ENCODE measurements around the gene FOXC2.

Gene FOXC2

DNA sequence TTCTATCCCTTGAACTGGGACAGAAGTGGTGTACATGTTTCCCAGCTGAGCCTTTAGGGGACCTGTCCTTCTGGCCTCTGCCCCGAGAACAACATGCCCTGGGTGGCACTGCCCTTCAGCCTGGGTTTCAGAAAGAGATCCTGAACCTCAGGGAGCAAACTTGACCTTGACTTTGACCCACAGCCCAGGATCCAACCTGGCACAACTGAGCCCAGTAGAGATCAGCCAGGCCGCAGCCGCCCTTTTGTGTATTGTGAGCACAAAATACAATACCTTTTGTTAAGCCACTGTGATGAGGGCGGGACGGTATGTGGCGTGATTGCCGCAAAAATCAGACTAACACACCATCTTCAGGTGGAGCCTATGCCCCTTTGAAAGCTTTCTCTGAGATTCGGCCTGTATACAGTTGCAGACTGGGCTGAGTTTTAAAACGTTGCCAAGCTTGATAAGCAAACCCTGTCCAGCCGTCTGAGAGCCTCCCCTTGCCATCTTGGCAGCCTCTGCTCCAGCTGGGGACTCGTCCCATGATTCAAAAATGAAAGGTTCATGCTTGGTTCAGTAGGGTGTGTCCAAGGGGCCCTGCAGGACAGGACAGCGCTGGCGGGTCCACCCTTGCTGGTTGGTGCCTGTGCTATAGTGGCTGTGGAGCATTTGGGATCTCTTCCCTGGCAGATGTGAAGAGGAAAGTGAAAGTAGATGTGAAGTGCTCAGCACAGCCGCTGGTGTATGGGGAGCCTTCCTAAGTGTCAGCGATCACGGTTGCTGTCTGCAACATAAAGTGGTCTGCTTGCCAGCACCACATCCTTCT is 52.0 kb downstream of the FOXC2 start:
- DNase-seq (ENCODE audit: low spot score) = peak; percentile 82
